Neuron (in vitro differentiated cells): Measurements from ENCODE around the gene TOLLIP.
"Not testable (repeated sequence)": the region's sequence is repeated elsewhere in the genome, so short reads cannot be mapped to it uniquely, and the experiment has no call there.

Experiments
- H2AFZ ChIP-seq: one replicate; pipeline ENCODE4 v1.6.1; 2013; ENCODE audit warnings: low read depth, mild to moderate bottlenecking, inconsistent platforms, low read length, moderate library complexity
- H3K27me3 ChIP-seq: one replicate; pipeline ENCODE4 v1.6.1; 2013; ENCODE audit warnings: low read length; ENCODE audit not compliant: insufficient read depth
- H3K36me3 ChIP-seq: one replicate; pipeline ENCODE4 v1.6.1; 2013; ENCODE audit warnings: low read length; ENCODE audit not compliant: insufficient read depth
- H3K4me1 ChIP-seq: one replicate; pipeline ENCODE4 v1.6.1; 2013; ENCODE audit warnings: low read length; ENCODE audit not compliant: insufficient read depth
- H3K4me3 ChIP-seq: 2 replicates; pipeline ENCODE4 v1.5.1; 2013; ENCODE audit warnings: mild to moderate bottlenecking, low read length, moderate library complexity
- H3K9me3 ChIP-seq: one replicate; pipeline ENCODE4 v1.6.1; 2013; ENCODE audit warnings: low read length

TOLLIP gene

GRCh38 chr11:1275021-1275420 is 34.4 kb downstream of the TOLLIP start:
- Histone ChIP-seq H3K4me1 (peaks cover 9% of the 10 kb centered on the region), H2AFZ (no peak overlapping the region), H3K27me3 (no peaks in the 10 kb centered on the region), H3K4me3 (no peak overlapping the region), H3K9me3 (peaks cover 7% of the 10 kb centered on the region), H3K36me3 (peaks cover 24% of the 10 kb centered on the region)

GRCh38 chr11:1274501-1274900 is 34.9 kb downstream of the TOLLIP start:
- Histone ChIP-seq H3K4me3 (no peak overlapping the region), H3K4me1 (peaks cover 9% of the 10 kb centered on the region), H3K27me3 (no peaks in the 10 kb centered on the region), H3K36me3 (peaks cover 24% of the 10 kb centered on the region), H3K9me3 (peaks cover 7% of the 10 kb centered on the region), H2AFZ (no peak overlapping the region)

GRCh38 chr11:1272531-1272930 is 36.9 kb downstream of the TOLLIP start:
- no peak overlapping the region for H3K4me3 ChIP-seq
- peaks cover 9% of the 10 kb centered on the region for H3K4me1 ChIP-seq
- H3K27me3 ChIP-seq, result no peaks in the 10 kb centered on the region
- H3K9me3 ChIP-seq, result peaks cover 7% of the 10 kb centered on the region
- peaks cover 23% of the 10 kb centered on the region for H3K36me3 ChIP-seq
- no peak overlapping the region for H2AFZ ChIP-seq

- Histone ChIP-seq H3K27me3 (no peaks in the 10 kb centered on the region), H2AFZ (no peak overlapping the region), H3K36me3 (peaks cover 18% of the 10 kb centered on the region), H3K9me3 (peaks cover 7% of the 10 kb centered on the region), H3K4me3 (no peak overlapping the region), H3K4me1 (peaks cover 9% of the 10 kb centered on the region)
Observed at GRCh38 chr11:1271927-1272326, 37.5 kb downstream of the TOLLIP start.

- peaks cover 9% of the 10 kb centered on the region for H3K4me1 ChIP-seq
- H3K9me3 ChIP-seq, result peaks cover 7% of the 10 kb centered on the region
- H3K36me3 ChIP-seq, result peaks cover 13% of the 10 kb centered on the region
- H2AFZ ChIP-seq, result no peak overlapping the region
- H3K27me3 ChIP-seq, result no peaks in the 10 kb centered on the region
- no peak overlapping the region for H3K4me3 ChIP-seq
Observed at GRCh38 chr11:1271406-1271805, 38.0 kb downstream of the TOLLIP start.

GRCh38 chr11:1271002-1271401 is 38.4 kb downstream of the TOLLIP start:
- H3K4me1 ChIP-seq, result peaks cover 9% of the 10 kb centered on the region
- no peak overlapping the region for H2AFZ ChIP-seq
- peaks cover 9% of the 10 kb centered on the region for H3K36me3 ChIP-seq
- H3K4me3 ChIP-seq, result no peak overlapping the region
- H3K9me3 ChIP-seq, result peaks cover 7% of the 10 kb centered on the region
- no peaks in the 10 kb centered on the region for H3K27me3 ChIP-seq

GRCh38 chr11:1270476-1270875 is 39.0 kb downstream of the TOLLIP start:
- Histone ChIP-seq H3K36me3 (peaks cover 4% of the 10 kb centered on the region), H3K4me1 (peaks cover 9% of the 10 kb centered on the region), H3K4me3 (no peak overlapping the region), H2AFZ (no peak overlapping the region), H3K9me3 (peaks cover 7% of the 10 kb centered on the region), H3K27me3 (no peaks in the 10 kb centered on the region)

- H3K4me3 ChIP-seq, result no peak overlapping the region
- H3K9me3 ChIP-seq, result peaks cover 7% of the 10 kb centered on the region
Observed at GRCh38 chr11:1269957-1270356, 39.5 kb downstream of the TOLLIP start.

GRCh38 chr11:1267441-1268100 is 41.9 kb downstream of the TOLLIP start:
- no peaks in the 10 kb centered on the region for H3K27me3 ChIP-seq
- no peaks in the 10 kb centered on the region for H3K36me3 ChIP-seq

More at GRCh38 chr11:1269957-1270356, 39.5 kb downstream of the TOLLIP start:
- Histone ChIP-seq H2AFZ (no peak overlapping the region), H3K36me3 (no peaks in the 10 kb centered on the region), H3K4me1 (peaks cover 9% of the 10 kb centered on the region), H3K27me3 (no peaks in the 10 kb centered on the region)

GRCh38 chr11:1266976-1267375 is 42.5 kb downstream of the TOLLIP start:
- H3K9me3 ChIP-seq, H2AFZ ChIP-seq, H3K4me3 ChIP-seq, H3K36me3 ChIP-seq, H3K27me3 ChIP-seq: not testable (repeated sequence)
- peaks cover 18% of the 10 kb centered on the region for H3K4me1 ChIP-seq

More at GRCh38 chr11:1267441-1268100, 41.9 kb downstream of the TOLLIP start:
- Histone ChIP-seq H2AFZ (no peak overlapping the region), H3K4me1 (peaks cover 15% of the 10 kb centered on the region), H3K9me3 (no peaks in the 10 kb centered on the region), H3K4me3 (no peak overlapping the region)

GRCh38 chr11:1265480-1265879 is 44.0 kb downstream of the TOLLIP start:
- not testable (repeated sequence) for H3K9me3 ChIP-seq, H3K27me3 ChIP-seq, H3K4me3 ChIP-seq, H3K36me3 ChIP-seq, H2AFZ ChIP-seq
- H3K4me1 ChIP-seq, result peaks cover 11% of the 10 kb centered on the region

- H3K9me3 ChIP-seq, result not testable (repeated sequence)
- peaks cover 11% of the 10 kb centered on the region for H3K4me1 ChIP-seq
Observed at GRCh38 chr11:1264444-1264843, 45.0 kb downstream of the TOLLIP start.

GRCh38 chr11:1263010-1263409 is 46.4 kb downstream of the TOLLIP start:
- Histone ChIP-seq H3K9me3 (no peaks in the 10 kb centered on the region), H2AFZ (peak overlapping the region; percentile 76), H3K36me3 (no peaks in the 10 kb centered on the region), H3K4me3 (peak overlapping the region; percentile 81), H3K27me3 (no peaks in the 10 kb centered on the region), H3K4me1 (peaks cover 11% of the 10 kb centered on the region)

More at GRCh38 chr11:1264444-1264843, 45.0 kb downstream of the TOLLIP start:
- H2AFZ ChIP-seq, H3K36me3 ChIP-seq, H3K27me3 ChIP-seq, H3K4me3 ChIP-seq: not testable (repeated sequence)
